ENCODE measurements around the gene CXXC5.
A peak's percentile ranks its signal among the peaks of the same experiment; 100 is the strongest.

The CXXC5 gene

GRCh38 chr5:139701056-139701741 lies 53.0 kb downstream of the CXXC5 start:
- H3K9ac ChIP-seq (ENCODE audit: low read depth, low read length), result no peak overlapping the region

GRCh38 chr5:139702548-139702947 lies 54.4 kb downstream of the CXXC5 start:
- Histone ChIP-seq H3K4me1 (ENCODE audit: insufficient read depth, low read length) (peaks cover 20% of the 10 kb centered on the region), H3K4me3 (ENCODE audit: low read depth in 1 of 2, low read length in 2 of 2) (no peak overlapping the region), H3K9ac (ENCODE audit: low read depth, low read length) (no peak overlapping the region), H3K27me3 (ENCODE audit: insufficient read depth, low read length, poor library complexity) (no peaks in the 10 kb centered on the region), H4K20me1 (ENCODE audit: insufficient read depth, low read length) (no peaks in the 10 kb centered on the region), H3K36me3 (ENCODE audit: insufficient read depth, low read length) (no peaks in the 10 kb centered on the region), H3K79me2 (ENCODE audit: insufficient read depth, low read length) (no peaks in the 10 kb centered on the region), H3K4me2 (ENCODE audit: insufficient read depth, low read length) (no peak overlapping the region), H2AFZ (ENCODE audit: low read depth, low read length) (no peak overlapping the region), H3K27ac (ENCODE audit: low read length) (no peak overlapping the region), H3K9me3 (ENCODE audit: insufficient read depth, low read length, severe bottlenecking) (no peaks in the 10 kb centered on the region)
- TF ChIP-seq CTCF (IDR thresholded peaks at IDR 0.05; ENCODE audit: borderline replicate concordance, extremely low read depth, low read length, poor library complexity, severe bottlenecking) (no peak), EZH2 (IDR thresholded peaks at IDR 0.05; ENCODE audit: borderline replicate concordance, low read depth, low read length, severe bottlenecking) (no peak)
- DNase-seq, result no peak
- no peak for ATAC-seq (ENCODE audit: insufficient read depth, low read depth)

More at GRCh38 chr5:139701056-139701741, 53.0 kb downstream of the CXXC5 start:
- H3K27ac ChIP-seq (ENCODE audit: low read length), result no peak overlapping the region
- no peaks in the 10 kb centered on the region for H3K9me3 ChIP-seq (ENCODE audit: insufficient read depth, low read length, severe bottlenecking)
- DNase-seq, result no peak
- H2AFZ ChIP-seq (ENCODE audit: low read depth, low read length), result no peak overlapping the region
- no peak overlapping the region for H3K4me2 ChIP-seq (ENCODE audit: insufficient read depth, low read length)
- no peak for ATAC-seq (ENCODE audit: insufficient read depth, low read depth)
- peaks cover 16% of the 10 kb centered on the region for H3K4me1 ChIP-seq (ENCODE audit: insufficient read depth, low read length)
- H3K4me3 ChIP-seq (ENCODE audit: low read depth in 1 of 2, low read length in 2 of 2), result no peak overlapping the region
- no peaks in the 10 kb centered on the region for H3K79me2 ChIP-seq (ENCODE audit: insufficient read depth, low read length)
- H4K20me1 ChIP-seq (ENCODE audit: insufficient read depth, low read length), result no peaks in the 10 kb centered on the region
- no peak for TF ChIP-seq CTCF (IDR thresholded peaks at IDR 0.05; ENCODE audit: borderline replicate concordance, extremely low read depth, low read length, poor library complexity, severe bottlenecking)
- no peak for TF ChIP-seq EZH2 (IDR thresholded peaks at IDR 0.05; ENCODE audit: borderline replicate concordance, low read depth, low read length, severe bottlenecking)
- H3K36me3 ChIP-seq (ENCODE audit: insufficient read depth, low read length), result no peaks in the 10 kb centered on the region
- H3K27me3 ChIP-seq (ENCODE audit: insufficient read depth, low read length, poor library complexity), result no peaks in the 10 kb centered on the region

GRCh38 chr5:139704748-139705147 lies 56.6 kb downstream of the CXXC5 start:
- Histone ChIP-seq H3K27me3 (ENCODE audit: insufficient read depth, low read length, poor library complexity) (no peaks in the 10 kb centered on the region), H4K20me1 (ENCODE audit: insufficient read depth, low read length) (no peaks in the 10 kb centered on the region), H3K4me2 (ENCODE audit: insufficient read depth, low read length) (no peak overlapping the region), H3K9me3 (ENCODE audit: insufficient read depth, low read length, severe bottlenecking) (no peaks in the 10 kb centered on the region), H3K4me1 (ENCODE audit: insufficient read depth, low read length) (peaks cover 42% of the 10 kb centered on the region), H3K79me2 (ENCODE audit: insufficient read depth, low read length) (no peaks in the 10 kb centered on the region), H2AFZ (ENCODE audit: low read depth, low read length) (no peak overlapping the region), H3K4me3 (ENCODE audit: low read depth in 1 of 2, low read length in 2 of 2) (no peak overlapping the region), H3K9ac (ENCODE audit: low read depth, low read length) (no peak overlapping the region), H3K27ac (ENCODE audit: low read length) (peak overlapping the region; percentile 33; the same call in 1 of the 2 replicates), H3K36me3 (ENCODE audit: insufficient read depth, low read length) (no peaks in the 10 kb centered on the region)
- no peak for ATAC-seq (ENCODE audit: insufficient read depth, low read depth)
- TF ChIP-seq CTCF (IDR thresholded peaks at IDR 0.05; ENCODE audit: borderline replicate concordance, extremely low read depth, low read length, poor library complexity, severe bottlenecking) (no peak), EZH2 (IDR thresholded peaks at IDR 0.05; ENCODE audit: borderline replicate concordance, low read depth, low read length, severe bottlenecking) (no peak)
- DNase-seq, result no peak

All from DND-41 (cell line).